PC-3 (cell line): Measurements from ENCODE around the gene NCF4.

Source experiments
- EZH2 ChIP-seq: fragments of 300-600 bp; sonication (generic); IDR thresholded peaks from one replicate; pipeline ENCODE4 v1.6.1; 2017; ENCODE audit warnings: antibody characterized with exemption, mild to moderate bottlenecking, low read length; ENCODE audit not compliant: unreplicated experiment
- TF ChIP-seq, protein P1 (sequence below): fragments of 300-600 bp; sonication (generic); conservative IDR thresholded peaks from 2 replicates; pipeline ENCODE4 v1.5.1; 2017; ENCODE audit warnings: antibody characterized with exemption, low read depth, mild to moderate bottlenecking, low read length

DNA sequence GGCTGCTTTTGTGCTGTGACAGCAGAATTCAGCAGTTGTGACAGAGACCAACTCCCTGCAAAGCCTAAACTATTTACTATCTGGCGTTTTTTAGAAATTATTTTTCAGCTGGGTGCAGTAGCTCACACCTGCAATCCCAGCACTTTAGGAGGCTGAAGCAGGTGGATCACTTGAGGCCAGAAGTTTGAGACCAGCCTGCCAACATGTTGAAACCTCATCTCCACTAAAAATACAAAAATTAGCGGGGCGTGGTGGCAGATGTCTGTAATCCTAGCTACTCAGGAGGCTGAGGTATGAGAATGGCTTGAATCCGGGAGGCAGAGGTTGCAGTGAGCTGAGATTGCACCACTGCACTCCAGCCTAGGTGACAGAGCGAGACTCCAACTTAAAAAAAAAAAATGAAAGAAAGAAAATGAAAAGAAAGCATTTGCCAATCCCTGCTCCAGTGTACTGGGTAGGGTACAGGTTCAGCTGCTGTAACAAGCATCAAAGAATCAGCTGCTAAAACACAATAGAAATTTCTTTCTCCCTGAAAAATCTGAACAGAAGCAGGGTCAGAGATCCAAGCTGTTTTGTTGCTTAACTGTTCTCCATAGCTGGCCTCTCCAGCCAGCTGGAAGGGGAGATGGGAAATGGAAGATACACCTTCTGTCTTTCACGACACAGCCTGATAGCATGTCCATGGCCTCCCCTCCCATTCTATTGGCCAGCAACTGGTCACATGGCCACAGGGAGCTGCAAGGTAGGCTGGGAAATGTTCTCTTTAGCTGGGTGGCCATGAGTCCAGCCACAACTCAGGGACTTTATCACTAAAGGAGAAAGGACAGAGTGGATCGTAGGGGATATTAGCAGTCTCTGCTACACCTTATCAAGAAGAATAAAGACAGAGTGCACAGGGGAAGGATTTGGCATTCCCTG is 8.5 kb upstream of the NCF4 start:
- TF ChIP-seq, protein P1, sequence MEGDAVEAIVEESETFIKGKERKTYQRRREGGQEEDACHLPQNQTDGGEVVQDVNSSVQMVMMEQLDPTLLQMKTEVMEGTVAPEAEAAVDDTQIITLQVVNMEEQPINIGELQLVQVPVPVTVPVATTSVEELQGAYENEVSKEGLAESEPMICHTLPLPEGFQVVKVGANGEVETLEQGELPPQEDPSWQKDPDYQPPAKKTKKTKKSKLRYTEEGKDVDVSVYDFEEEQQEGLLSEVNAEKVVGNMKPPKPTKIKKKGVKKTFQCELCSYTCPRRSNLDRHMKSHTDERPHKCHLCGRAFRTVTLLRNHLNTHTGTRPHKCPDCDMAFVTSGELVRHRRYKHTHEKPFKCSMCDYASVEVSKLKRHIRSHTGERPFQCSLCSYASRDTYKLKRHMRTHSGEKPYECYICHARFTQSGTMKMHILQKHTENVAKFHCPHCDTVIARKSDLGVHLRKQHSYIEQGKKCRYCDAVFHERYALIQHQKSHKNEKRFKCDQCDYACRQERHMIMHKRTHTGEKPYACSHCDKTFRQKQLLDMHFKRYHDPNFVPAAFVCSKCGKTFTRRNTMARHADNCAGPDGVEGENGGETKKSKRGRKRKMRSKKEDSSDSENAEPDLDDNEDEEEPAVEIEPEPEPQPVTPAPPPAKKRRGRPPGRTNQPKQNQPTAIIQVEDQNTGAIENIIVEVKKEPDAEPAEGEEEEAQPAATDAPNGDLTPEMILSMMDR: no peak
- no peak for TF ChIP-seq EZH2
